Activated naive CD4-positive, alpha-beta T cell treated with anti-CD3 and anti-CD28 coated beads for 36 hours (primary cell): Measurements from ENCODE around the gene RBM10. TPM values are rescaled to one million over a fixed set of nuclear protein-coding genes. Genes with fewer than 3 reads are reported as not detected.

Source experiments
- CTCF ChIA-PET: fragments of 350-600 bp; sonication (Branson Sonifier 250); formaldehyde crosslinking; loops from one replicate; lab custom pipeline; 2021; ENCODE audit warnings: antibody characterized with exemption; lab: Charles Lee
- DNase-seq: peaks from one replicate; pipeline ENCODE4 v3.0.0-alpha.2; 2020
- H3K27ac Mint-ChIP-seq: one replicate; pipeline ENCODE4 v1.8.0; 2021; ENCODE audit warnings: mild to moderate bottlenecking, mixed read lengths
- H3K27me3 Mint-ChIP-seq: one replicate; pipeline ENCODE4 v1.8.0; 2021; ENCODE audit warnings: low read depth, mixed read lengths
- H3K36me3 Mint-ChIP-seq: one replicate; pipeline ENCODE4 v1.8.0; 2021; ENCODE audit warnings: low read depth, mixed read lengths
- H3K4me1 Mint-ChIP-seq: one replicate; pipeline ENCODE4 v1.8.0; 2021; ENCODE audit warnings: low read depth, mixed read lengths
- H3K4me3 Mint-ChIP-seq: one replicate; pipeline ENCODE4 v1.8.0; 2021; ENCODE audit warnings: mild to moderate bottlenecking, moderate library complexity, mixed read lengths
- H3K9me3 Mint-ChIP-seq: one replicate; pipeline ENCODE4 v1.8.0; 2021; ENCODE audit warnings: mixed read lengths
- intact Hi-C: fragments of 100-400 bp; cut with micrococcal nuclease; formaldehyde crosslinking; loops from one replicate; pipeline ENCODE4 v1.15.1; 2023
- total RNA-seq, 2 experiments: library from RNA; stranded (reverse); gene quantifications; one replicate each; pipeline ENCODE4 v1.2.3, GENCODE V29; 2021

Gene RBM10
- total RNA-seq, 2 experiments from 2014 or later: 65.4 to 65.5 TPM

GRCh38 chrX:47171996-47172395 lies 27.0 kb downstream of the RBM10 start:
- intact Hi-C loops: no loop called here
- Mint-ChIP-seq H3K27me3 (no peaks in the 10 kb centered on the region), H3K9me3 (no peaks in the 10 kb centered on the region), H3K4me3 (no peak overlapping the region), H3K36me3 (peaks cover 15% of the 10 kb centered on the region), H3K4me1 (no peaks in the 10 kb centered on the region), H3K27ac (no peak overlapping the region)
- CTCF ChIA-PET: no interaction called here
- no peak for DNase-seq

GRCh38 chrX:47172549-47172948 lies 27.5 kb downstream of the RBM10 start:
- CTCF ChIA-PET: no interaction called here
- no peaks in the 10 kb centered on the region for H3K27me3 Mint-ChIP-seq
- intact Hi-C loops: no loop called here

DNA sequence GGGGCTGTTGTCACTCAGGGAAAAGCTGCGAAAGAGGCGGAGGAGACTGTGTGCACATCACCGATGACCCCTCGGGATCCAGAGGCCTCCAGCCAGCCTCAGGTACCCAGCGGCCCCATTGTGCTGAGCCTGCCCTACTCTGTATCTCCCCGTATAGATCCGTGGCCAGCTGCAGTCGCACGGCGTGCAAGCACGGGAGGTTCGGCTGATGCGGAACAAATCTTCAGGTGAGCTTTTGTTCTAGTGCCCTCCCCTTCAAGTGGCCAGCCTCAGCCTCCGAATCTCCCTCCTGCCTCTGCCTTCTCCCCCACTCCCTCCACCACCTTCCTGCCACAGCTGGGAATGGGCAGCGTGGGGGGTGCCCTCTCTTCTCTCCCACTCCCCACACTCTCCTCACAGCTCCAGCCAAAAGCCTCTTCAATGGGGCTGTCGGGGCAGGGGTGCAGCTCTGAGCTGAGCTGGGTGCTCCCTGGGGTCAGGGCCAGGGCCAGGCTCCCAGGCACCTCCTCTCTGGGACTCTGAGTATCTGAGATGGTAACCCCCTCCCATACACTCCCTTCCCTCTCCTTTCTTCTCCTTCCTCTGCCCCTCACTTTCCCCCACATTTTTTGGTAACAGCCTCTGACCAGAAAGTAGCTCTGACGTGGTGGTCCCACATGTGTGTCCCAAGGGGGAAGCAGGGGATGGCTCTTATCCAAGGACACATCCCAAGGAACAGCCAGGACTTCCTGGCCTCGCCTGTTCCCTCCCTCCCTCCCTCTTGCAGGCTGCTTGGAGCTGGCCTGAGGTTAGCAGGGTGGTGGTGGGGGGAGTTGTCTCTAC lies 28.2 kb downstream of the RBM10 start:
- Mint-ChIP-seq H3K4me3 (no peak overlapping the region), H3K36me3 (peaks cover 20% of the 10 kb centered on the region), H3K4me1 (no peaks in the 10 kb centered on the region), H3K9me3 (no peaks in the 10 kb centered on the region), H3K27ac (no peak overlapping the region), H3K27me3 (no peaks in the 10 kb centered on the region)
- intact Hi-C loops: no loop called here
- CTCF ChIA-PET: no interaction called here
- DNase-seq: no peak

More at GRCh38 chrX:47172549-47172948, 27.5 kb downstream of the RBM10 start:
- Mint-ChIP-seq H3K27ac (no peak overlapping the region), H3K9me3 (no peaks in the 10 kb centered on the region), H3K4me3 (no peak overlapping the region), H3K36me3 (peaks cover 15% of the 10 kb centered on the region), H3K4me1 (no peaks in the 10 kb centered on the region)
- no peak for DNase-seq

GRCh38 chrX:47174376-47174775 lies 29.4 kb downstream of the RBM10 start:
- Mint-ChIP-seq H3K27me3 (no peaks in the 10 kb centered on the region), H3K4me3 (no peak overlapping the region), H3K27ac (no peak overlapping the region), H3K9me3 (no peaks in the 10 kb centered on the region), H3K4me1 (no peaks in the 10 kb centered on the region), H3K36me3 (peaks cover 25% of the 10 kb centered on the region)
- DNase-seq: no peak
- intact Hi-C loops: no loop called here
- CTCF ChIA-PET: no interaction called here

DNA sequence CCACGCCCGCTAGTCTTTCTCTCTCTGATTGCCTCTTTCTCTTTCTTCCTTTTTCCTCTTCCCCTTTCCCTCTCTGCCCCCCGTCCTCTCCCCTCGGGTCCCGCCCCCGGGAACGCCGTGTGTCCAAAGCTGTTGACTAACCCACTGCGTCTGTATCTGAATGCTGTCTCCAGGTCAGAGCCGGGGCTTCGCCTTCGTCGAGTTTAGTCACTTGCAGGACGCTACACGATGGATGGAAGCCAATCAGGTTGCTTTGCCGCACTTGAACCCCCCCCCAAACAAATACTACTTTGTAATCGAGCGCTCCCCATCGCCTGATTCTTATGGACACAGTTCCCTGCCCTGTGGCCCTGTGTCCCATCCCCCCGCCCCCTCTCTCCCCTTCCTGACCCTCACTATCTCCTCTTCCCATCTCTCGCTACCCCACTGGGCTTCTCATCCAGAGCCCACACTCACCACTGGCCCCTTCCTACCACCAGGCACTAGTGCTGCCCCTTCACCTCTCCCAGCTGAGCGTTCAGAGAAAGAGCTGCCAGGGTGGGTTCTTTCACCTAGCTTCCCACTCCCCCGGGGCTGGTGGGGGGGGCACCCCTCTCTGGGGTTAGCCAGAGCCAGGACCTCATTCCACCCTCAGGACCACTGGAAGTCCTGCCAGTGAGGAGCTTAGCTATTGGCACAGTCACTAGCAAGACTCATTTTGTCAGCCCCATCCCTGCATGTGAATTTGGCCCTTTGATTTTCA lies 30.0 kb downstream of the RBM10 start:
- peaks cover 24% of the 10 kb centered on the region for H3K36me3 Mint-ChIP-seq
- no peak overlapping the region for H3K4me3 Mint-ChIP-seq
- DNase-seq: no peak
- no peaks in the 10 kb centered on the region for H3K4me1 Mint-ChIP-seq
- no peaks in the 10 kb centered on the region for H3K27me3 Mint-ChIP-seq
- no peak overlapping the region for H3K27ac Mint-ChIP-seq
- intact Hi-C loops: no loop called here
- CTCF ChIA-PET: no interaction called here
- no peaks in the 10 kb centered on the region for H3K9me3 Mint-ChIP-seq

DNA sequence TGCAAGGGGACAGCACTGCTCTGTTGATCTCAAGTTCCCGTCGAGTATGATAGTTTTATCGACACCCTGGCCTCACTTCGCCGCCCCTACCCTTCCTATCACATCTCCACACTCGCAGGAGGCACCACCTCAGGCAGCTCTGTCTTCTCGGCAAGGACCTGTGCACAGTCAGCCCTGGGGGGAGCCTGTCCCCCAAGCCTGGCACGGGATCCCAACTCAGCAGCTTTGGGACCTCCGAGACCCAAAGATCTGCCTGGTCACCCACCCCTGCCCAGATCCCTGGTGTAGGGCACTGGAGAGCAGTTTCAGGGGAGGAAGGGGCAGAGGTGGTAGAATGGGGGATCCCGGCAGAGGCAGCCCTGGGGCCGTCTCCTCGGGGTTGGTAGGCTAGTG lies 30.6 kb downstream of the RBM10 start:
- H3K27ac Mint-ChIP-seq: no peak overlapping the region
- intact Hi-C loops: no loop called here
- peaks cover 24% of the 10 kb centered on the region for H3K36me3 Mint-ChIP-seq
- no peaks in the 10 kb centered on the region for H3K9me3 Mint-ChIP-seq
- H3K27me3 Mint-ChIP-seq: no peaks in the 10 kb centered on the region
- CTCF ChIA-PET: no interaction called here
- no peak for DNase-seq
- no peak overlapping the region for H3K4me3 Mint-ChIP-seq
- no peaks in the 10 kb centered on the region for H3K4me1 Mint-ChIP-seq

DNA sequence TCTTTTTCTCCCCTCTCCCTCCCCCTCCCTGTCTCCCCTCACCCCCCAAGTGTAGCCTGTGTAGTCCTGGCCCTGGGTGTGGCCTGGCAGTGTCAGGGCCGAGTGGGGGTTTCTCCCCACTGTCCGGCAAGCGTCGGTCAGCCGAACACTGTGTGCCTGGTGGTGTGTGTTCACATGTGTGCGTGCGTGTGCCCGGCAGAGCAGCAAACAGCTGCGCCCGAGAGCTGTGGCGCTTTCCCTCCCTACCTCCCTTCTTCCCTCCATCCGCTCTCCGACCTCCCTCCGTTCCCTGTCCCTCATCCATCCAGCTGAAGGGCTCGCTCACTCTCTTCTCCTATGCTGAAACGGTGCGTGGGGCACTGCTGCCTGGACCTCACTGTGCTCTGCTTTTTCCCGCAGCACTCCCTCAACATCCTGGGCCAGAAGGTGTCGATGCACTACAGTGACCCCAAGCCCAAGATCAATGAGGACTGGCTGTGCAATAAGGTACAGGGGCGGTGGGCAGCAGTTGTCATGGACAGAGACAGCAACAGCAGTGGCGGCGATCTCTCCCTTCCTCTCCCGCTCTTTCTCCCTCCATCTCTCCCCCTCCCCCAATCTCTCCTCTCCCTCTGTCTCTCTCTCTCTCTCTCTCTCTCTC lies 31.2 kb downstream of the RBM10 start:
- Mint-ChIP-seq H3K27ac (no peak overlapping the region), H3K9me3 (no peaks in the 10 kb centered on the region), H3K27me3 (no peaks in the 10 kb centered on the region), H3K4me1 (no peaks in the 10 kb centered on the region), H3K4me3 (no peak overlapping the region), H3K36me3 (peaks cover 24% of the 10 kb centered on the region)
- CTCF ChIA-PET: no interaction called here
- intact Hi-C loops: no loop called here
- no peak for DNase-seq

DNA sequence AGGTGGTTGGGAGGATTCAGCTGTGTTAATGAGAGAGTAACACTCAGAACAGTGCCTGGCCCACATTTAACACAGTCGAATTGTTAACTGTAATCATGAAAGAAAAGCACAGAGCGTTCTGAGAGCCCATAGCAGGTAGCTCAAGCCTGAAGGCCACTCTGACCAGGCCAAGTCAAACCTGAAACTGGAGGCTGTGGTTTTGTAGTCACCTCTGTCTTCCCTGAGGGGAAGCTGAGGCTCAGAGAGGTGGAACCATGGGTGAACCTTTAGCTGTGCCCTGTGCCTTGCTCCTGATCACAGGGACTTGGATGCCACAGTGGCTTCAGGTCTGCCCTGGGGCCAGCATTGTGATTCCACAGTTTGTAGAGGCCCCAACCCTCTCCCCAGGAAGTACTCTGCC lies 32.1 kb downstream of the RBM10 start:
- Mint-ChIP-seq H3K27me3 (no peaks in the 10 kb centered on the region), H3K9me3 (no peaks in the 10 kb centered on the region), H3K4me1 (no peaks in the 10 kb centered on the region), H3K4me3 (no peak overlapping the region), H3K36me3 (peaks cover 24% of the 10 kb centered on the region), H3K27ac (no peak overlapping the region)
- CTCF ChIA-PET: no interaction called here
- intact Hi-C loops: no loop called here
- no peak for DNase-seq

DNA sequence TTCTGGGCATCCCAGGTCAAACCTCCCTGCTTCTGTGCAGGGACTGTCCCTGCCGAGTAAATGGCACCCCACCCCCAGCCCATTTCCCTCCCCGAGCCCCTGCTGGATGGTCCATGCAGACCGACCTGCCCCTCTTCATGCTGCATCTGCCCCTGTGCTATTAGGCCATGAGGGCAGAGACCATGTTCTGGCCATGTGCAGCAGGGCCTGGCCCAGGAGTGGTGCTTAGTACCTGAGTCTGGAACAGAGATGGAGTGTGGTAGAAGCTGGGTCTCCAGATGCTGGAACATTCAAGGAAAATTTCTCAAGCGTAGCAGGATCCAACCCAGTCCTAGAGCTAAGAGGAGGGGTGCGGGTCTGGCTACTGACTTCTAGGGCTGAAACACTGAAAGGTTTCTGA lies 33.3 kb downstream of the RBM10 start:
- Mint-ChIP-seq H3K4me1 (no peaks in the 10 kb centered on the region), H3K27me3 (no peaks in the 10 kb centered on the region), H3K9me3 (no peaks in the 10 kb centered on the region), H3K27ac (no peak overlapping the region), H3K36me3 (peaks cover 24% of the 10 kb centered on the region), H3K4me3 (no peak overlapping the region)
- no peak for DNase-seq
- intact Hi-C loops: no loop called here
- CTCF ChIA-PET: no interaction called here

DNA sequence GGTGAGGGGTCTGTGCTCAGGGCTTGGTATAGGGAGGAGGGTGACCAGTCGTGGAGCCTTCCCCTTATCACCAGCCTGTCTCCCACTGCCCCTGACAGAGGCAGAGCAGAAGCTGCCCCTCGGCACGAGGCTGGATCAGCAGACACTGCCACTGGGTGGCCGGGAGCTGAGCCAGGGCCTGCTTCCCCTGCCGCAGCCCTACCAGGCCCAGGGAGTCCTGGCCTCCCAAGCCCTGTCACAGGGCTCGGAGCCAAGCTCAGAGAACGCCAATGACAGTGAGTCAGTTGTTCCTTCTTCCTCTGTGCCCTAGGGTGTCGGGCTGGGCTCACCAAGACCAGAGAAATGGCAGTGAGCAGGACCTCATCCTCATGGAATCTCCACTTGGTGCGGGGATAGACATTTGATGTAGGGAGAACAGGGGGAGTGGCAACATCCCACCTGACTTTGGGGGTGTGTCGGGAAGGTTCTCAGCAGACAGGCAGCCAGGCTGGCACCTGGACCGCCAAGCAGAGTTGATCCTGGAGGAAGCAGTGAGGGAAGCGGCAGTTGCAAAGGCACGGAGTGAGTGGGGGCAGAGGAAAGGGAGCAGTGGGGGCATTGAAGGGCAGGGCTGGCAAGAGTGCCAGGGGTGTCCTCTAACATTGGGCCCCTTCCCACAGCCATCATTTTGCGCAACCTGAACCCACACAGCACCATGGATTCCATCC lies 34.4 kb downstream of the RBM10 start:
- Mint-ChIP-seq H3K27ac (no peak overlapping the region), H3K27me3 (no peaks in the 10 kb centered on the region), H3K4me1 (no peaks in the 10 kb centered on the region), H3K9me3 (no peaks in the 10 kb centered on the region), H3K36me3 (peaks cover 24% of the 10 kb centered on the region), H3K4me3 (no peak overlapping the region)
- intact Hi-C loops: no loop called here
- DNase-seq: no peak
- CTCF ChIA-PET: no interaction called here

GRCh38 chrX:47179928-47180255 lies 34.9 kb downstream of the RBM10 start:
- H3K9me3 Mint-ChIP-seq: no peaks in the 10 kb centered on the region
- peaks cover 23% of the 10 kb centered on the region for H3K36me3 Mint-ChIP-seq
- H3K27me3 Mint-ChIP-seq: no peaks in the 10 kb centered on the region
- intact Hi-C loops: no loop called here
- DNase-seq: no peak
- CTCF ChIA-PET: no interaction called here
- no peak overlapping the region for H3K27ac Mint-ChIP-seq
- no peak overlapping the region for H3K4me3 Mint-ChIP-seq
- no peaks in the 10 kb centered on the region for H3K4me1 Mint-ChIP-seq

DNA sequence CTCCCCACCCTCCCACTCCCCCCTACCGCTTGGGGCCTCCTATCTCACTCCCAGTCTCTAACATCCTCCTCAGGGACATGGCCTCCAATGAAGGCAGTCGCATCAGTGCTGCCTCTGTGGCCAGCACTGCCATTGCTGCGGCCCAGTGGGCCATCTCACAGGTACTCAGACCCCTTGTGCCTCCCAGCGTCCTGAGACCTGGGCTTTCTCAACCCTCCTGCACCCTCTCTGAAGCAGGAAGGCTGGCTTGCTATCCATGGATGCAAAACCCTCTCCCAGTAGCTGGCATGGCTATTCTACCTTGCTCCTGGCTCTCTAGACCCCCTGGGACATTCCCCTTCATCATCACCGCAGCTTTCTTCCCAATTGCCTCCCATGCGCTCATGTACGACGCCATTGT lies 35.3 kb downstream of the RBM10 start:
- no peaks in the 10 kb centered on the region for H3K4me1 Mint-ChIP-seq
- H3K9me3 Mint-ChIP-seq: no peaks in the 10 kb centered on the region
- H3K27ac Mint-ChIP-seq: no peak overlapping the region
- no peaks in the 10 kb centered on the region for H3K27me3 Mint-ChIP-seq
- CTCF ChIA-PET: no interaction called here
- intact Hi-C loops: no loop called here
- H3K4me3 Mint-ChIP-seq: no peak overlapping the region
- H3K36me3 Mint-ChIP-seq: peaks cover 23% of the 10 kb centered on the region
- no peak for DNase-seq
